CD4-positive, alpha-beta T cell treated with Interleukin-15 for 4 hours (primary cell): ENCODE measurements around the gene ALDH4A1.

Experiments
- DNase-seq: peaks from one replicate; pipeline ENCODE4 v3.0.0-alpha.2; 2020; ENCODE audit warnings: low spot score

The ALDH4A1 gene

DNA sequence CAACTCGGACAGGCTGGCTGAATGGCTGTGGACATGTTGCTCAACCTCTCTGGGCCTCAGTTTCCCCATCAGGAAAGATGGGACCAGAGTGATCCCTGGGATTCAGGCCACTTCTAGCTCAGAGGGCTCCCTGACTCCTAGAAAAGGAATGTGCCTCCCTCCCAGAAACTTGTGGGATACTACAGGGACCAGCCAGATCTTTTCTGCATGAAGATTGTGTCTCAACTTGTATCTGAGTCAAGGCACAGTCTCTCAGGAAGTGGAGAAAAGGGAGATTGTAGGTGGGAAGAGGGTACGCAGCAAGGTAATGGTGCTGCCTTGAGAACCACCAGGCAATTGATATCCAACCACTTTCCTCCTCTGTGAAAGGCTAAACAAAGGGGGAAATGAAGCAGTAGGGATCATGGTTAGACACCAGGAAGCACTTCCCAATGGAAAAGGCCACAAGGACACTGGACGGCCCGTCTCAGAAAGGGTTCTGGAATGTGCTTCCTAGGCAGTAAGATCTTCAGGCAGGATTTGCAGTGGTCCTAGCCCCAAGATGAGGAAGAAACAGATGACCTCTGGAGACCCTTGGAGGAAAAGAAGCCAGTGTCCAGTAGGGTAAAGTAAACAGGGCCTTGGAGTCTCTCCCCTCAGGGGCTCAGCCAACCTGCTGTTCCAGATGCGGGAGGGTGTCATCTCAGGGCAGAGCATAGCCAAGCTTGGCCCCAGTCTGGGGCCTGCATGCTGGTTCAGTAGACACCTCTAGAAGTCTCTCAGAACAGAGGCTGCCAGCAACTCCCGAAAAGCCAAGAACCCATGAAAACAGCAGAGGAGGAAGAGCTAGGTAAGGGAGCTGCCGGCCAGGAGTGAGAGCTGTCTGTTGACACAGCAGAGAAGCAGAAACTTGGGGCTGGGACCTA lies 37.3 kb upstream of the ALDH4A1 start:
- DNase-seq = no peak

DNA sequence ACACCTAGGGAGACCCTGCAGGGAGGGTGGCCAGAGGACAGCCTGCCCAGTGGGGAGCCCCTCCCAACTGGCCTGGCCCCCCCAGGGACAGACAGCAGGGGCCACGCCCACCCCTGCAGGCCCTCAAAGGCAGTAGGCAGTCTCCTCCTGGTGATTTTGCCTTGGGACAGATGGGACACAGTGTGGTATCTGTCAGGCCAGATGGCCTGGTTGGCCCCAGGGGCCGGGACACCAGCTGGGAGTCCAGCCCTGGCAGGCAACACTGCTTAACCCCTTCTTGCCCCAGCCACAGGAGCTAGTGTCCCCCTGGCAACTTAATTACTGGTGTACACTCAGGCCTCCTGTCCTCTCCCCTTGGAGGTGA lies 36.3 kb upstream of the ALDH4A1 start:
- DNase-seq = no peak

DNA sequence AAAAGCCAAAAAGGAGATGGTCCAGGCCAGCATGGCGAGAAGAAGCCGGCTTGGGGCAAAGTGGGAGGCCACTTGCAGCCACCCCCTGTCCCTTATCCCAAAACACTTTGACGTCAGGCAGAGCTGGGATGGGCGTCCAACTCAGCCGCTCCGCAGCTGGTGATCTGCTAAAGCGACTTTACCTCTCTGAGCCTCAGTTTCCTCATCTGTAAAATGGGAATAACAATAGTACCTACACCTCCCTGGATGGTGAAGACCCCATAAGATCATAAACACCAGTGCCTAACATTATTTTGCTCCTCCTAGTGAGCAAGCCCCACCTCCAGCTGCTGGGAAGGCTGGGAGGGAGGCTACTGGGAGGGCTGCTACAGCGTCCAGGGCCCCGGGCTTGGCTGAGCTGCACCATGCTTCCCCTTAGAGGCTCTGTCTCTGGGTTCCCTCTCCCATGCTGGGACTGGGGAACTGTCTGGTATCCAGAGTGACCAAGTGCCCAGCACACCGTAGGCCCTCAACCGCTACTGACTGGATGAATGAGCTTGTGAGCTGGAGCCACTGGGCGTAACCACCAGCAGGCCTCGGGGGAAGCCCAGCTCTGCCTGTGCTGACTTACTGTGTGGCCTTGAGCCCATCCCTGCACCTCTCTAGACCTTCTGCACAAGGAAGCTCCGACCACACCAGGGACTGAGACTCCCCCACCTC lies 35.8 kb upstream of the ALDH4A1 start:
- no peak for DNase-seq

DNA sequence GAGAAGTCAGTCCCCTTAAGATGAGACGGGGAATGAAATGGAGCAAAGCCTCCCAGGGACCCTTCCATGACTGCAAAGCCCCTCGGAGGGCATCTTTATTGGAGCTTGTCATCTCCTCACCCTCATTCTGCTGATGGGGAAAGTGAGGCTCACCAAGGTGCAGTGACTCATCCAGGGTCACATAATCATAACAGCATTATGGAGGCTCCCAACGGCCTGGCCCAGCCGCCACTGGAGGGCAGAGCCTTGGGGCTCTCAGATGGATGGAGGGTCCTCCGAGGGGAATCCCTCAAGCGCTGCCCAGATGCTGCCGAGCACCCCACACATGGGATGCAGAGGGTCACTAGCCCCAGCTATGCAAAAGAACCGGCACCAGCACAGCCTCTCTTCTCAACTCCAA lies 35.2 kb upstream of the ALDH4A1 start:
- no peak for DNase-seq

DNA sequence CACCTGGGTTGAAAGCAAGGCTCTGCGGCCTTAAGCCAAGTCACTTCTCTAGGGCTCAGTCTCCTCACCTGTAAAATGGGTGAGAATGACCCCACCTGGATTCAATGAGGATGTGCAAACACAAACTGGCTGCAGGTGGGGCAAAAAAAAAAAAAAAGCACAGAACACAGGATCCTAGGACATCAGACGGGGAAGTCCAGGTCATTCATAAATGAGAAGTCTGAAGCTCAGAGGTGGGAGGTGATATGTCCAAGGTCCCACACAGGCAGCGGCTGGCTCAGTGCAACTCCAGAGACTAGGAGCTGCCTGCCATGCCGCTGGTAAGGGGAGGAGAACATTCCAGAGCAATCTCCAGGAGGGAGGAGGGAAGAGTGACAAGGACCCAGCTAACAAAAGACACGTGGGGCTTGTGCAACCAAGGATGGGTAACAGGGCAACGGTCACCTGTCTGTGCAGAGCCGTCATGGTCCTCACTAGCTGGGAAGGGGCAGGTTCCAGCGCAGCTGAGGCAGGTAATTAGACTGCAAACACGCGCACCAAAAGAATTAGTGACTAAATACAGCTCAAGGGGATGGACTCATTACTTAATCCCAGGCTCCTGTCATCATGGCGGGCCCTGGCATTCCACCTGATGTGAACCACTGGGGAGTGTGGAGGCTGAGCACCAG lies 34.6 kb upstream of the ALDH4A1 start:
- DNase-seq = no peak

DNA sequence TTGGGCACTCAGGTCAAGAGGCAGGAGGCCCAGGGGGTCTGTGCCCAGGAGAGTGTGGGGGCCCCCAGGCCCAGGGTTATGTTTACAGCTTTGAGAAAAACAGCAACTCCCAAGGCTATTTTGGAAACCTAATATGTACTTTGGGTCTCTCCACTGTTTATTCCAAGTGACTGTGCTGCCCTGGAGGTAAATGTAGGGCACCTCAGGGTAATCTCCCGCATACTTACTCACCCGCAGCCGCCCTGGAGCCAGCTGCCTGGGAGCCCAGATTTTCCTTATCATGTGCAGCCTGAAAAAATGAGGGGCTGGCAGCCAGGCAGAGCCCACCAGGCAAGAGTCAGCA lies 34.1 kb upstream of the ALDH4A1 start:
- DNase-seq = no peak

DNA sequence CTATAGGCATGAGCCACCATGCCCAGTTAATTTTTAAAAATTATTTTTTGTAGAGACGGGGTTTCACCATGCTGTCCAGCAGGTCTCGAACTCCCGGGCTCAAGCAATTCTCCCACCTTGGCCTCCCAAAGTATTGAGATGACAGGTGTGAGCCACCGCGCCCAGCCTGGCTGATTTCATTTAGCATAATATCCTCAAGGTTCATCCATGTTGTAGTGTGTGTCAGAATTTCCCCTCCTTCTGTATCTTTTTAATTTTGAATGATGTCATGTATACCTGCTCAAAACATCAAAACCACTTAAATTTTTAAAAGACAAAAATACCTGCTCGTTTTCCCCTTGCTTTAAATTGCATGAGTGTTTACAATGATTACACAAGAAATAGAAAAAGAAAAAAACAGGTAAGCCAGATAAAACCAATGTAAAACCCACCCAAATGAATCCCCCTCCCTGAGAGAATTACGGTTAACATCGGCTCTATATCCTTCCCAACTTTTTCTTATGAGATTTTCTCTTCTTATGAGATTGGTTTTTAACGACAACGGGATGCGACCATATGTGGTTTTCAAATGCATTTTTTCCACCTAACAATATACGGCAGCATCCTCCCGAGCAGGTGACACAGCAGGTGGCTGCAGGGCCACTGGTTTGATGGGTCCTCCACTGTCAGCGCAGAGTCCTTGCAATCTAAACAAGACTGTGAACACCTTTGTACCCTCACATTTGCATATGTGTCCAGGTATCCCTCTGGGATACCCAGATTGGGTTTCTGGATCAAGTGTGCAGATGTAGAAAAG lies 32.0 kb upstream of the ALDH4A1 start:
- DNase-seq = no peak

DNA sequence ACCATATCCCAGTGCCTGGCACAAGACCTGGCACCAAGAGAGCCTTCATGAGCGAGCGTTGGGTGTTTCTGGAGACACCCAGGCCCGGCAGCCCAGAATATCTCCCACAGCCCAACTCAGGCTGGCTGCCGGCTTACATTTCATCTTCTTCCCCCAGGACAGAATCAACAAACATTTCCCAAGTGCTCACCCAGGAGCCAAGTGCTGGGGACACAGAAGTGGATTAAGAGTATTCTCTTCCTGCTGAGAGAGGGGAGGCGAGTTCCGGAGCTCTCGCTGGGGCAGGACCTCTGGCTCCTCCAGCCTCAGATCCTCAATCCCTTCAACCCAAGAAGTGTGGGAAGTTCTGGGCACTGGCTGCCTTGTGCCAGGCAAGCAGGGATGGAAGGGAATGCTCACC lies 30.5 kb upstream of the ALDH4A1 start:
- DNase-seq = no peak

DNA sequence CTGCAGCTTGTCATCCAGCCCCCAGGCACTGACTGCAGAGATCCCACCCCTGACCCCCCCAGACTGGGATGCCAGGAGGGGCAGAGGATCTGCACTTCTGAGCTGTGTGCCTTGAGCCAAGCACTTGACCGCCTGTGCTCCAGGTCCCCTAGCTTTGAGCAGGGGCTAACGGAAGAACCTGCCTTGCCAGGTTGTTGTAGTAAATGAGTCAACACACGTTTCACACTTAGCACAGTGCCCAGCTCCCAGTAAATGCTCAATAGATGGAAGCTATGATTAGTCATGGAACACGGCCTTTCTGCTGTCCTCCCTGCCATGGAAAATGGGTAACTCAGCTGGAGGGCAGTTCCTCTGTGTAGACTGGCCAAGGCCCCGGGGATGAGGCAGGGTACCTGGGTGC lies 30.0 kb upstream of the ALDH4A1 start:
- DNase-seq = no peak

DNA sequence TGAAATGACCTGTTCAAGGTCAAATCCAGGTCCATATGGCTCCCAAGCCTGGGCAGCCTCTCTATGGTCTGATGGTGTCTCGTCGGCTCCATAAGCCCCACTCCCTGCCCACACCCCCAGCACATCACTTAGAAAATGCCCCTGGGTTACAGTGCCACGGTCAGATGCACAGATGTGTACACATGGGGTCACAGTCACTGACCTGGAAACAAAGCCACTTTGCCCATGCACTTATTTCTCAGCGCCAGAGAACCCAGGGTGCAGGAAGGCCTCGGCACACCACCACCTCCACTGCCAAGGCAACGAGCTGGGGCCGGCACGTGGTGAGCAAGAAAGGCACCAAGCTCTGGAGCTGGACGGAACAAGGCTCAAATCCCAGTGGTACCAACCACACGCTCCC lies 29.4 kb upstream of the ALDH4A1 start:
- DNase-seq = no peak

DNA sequence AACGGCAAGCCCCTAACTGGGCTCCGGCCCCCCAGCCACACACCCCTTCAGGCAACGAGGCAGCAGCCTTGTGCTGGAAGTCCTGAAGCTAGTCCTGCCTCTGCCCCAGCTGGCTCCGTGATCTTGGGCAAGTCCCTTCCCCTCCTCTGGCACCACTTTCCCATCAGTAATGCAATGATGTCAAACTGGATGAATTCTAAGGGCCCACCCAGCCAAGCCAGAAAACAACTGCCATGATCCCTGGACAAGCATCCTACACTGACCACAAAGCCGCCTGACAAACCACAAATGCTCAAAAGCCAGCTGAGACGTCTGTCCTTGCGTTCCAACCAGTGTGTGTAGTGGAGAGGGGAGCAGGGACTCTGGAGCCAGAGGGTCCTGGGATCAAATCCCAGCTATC lies 27.3 kb upstream of the ALDH4A1 start:
- DNase-seq = no peak

DNA sequence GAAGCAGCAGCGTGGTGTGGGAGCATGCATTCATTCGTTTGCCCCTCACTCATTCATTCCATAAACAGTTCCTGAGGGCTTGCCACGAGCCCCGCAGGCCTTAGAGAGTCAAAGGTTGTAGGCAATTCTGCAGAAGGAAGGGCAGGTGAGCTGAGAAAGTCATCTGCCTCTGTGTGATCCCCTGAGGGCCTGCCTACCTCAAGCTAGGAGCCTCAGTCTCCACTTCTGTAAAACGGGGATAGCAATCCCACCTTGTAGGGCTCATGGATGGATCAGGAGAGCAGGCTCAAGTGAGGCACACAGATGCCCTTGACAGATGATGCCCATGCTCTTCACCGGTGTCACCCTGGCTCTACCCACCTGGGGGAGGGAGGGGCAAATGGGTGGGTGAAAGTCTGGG lies 26.6 kb upstream of the ALDH4A1 start:
- DNase-seq = no peak

DNA sequence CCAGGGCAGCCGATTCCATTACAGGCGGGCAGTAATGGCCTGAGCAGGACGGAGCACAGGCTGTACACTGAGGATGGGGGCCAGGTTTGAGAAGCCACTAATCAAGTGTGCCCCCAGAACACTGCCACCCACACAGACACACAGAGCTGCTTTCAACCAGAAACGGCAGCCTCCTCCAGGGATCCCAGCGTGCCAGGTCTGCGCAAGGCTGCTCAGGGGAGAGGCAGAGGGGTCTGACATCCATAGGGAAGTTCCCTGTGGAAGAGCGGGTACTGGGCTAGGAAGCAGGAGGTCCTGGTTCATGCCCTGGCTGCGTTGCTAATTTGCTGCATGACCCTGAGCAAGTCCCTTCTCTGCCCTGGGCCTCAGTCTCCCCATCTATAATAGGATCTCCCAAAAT lies 26.1 kb upstream of the ALDH4A1 start:
- no peak for DNase-seq

DNA sequence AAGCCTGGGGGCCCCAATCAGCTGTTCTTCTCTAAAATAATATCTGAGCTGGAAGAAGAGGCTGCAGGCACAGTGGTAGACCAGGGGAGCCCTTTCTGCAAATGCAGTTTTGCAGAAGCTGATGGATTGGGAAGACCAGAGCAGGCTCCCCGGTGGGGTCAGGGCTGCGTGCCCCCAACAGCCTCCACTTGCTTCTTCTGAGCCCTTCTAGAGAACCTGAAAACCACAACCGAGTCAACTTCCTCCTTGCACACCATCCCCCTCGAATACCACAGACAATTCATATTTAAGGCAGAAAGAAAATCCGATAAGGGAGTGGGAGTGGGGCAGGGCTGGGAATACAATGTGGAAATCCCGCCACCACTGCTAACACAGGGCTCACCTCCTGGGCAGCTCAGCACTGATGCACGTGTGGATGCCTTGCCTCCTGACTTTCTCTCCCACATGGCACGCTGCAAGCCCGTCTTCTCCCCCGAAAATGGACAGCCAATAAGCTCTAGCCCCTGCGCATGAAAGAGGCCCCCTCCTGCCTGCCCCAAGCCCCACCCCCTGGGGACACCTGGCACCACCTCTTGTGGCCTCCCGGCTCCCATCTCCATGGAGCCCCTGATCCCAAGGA lies 25.4 kb upstream of the ALDH4A1 start:
- DNase-seq = peak; percentile 51

DNA sequence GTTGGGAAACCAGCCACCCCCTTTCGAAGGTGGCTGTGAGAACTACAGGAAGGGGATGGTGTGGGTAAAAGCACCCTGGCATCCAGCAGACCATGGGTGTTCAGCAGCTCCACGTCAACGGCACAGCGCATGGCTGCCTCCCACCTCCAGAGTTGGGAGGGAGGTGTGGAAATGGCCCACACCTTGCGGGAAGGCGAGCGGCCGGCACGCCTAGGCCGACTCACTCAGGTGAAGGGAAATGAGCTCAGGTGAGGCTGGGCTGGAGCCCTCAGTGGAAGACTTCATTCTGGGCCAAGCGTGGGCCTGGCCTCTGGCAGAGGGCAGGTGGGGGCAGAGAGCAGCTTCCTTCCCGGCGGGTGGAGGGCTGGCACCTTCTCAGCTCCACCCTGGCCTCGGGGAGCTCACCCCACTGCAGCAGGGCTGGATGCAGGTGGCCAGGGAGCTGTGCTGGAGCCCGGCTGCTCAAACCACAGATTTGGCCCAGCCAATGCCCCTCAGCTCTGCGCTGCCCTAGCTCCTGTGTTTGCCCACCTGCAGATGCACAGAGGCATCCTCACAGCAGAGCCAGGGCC lies 24.8 kb upstream of the ALDH4A1 start:
- DNase-seq = peak; percentile 28

DNA sequence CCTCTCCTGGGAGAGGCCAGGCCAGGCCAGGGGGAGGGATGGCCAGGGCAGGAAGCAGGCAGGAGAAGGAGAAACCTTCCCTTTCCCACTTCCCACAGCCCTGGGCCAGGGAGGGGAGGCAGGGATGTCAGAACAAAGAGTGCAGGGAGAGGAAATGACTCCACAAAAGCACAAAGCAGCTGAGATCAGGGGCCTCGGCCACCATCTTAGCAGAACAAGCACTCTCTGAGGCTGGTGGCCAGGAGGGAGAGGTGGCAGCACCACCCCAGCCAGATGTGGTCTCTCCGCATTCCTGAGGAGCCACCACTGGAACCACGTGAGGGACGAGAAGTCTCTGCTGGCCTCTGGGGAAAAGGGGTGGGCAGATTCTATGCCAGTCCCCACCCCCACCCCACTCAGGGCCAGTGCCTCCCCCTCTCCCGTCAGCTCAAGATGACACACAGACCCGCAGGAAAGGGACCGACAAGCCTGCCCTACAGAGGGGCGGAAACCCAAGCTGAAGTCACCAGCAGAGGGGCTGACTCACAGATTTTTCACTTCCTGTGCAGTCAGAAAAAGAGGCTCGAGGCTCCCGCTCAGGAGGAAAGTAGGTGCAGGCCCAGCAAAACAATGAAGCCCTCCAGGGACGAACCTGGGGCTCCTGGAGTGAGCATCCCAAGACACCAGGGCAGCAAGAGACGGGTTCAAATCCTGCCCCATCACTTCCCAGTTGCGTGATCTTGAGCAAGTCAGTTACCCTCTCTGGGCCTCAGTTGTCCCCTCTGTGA lies 24.1 kb upstream of the ALDH4A1 start:
- peak; percentile 89 for DNase-seq

DNA sequence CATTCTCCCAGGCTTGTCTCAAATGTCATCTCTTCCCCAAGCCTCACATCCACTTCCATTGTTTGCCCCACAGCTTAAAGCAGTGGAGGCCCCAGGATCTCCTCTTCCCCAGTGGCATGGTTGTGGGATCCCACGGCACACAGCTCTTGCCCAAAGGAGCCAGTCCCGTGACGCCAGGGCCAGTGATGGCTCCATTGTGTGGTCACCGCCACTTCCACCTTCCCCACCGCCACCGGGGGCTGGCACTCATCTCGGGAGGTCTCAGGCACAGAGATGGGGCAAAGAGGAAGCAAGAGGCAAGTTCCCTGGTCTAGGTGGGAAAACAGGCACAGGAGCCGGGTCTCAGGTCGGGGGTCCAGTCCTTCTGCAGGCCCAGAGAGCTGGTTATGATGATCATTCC lies 22.9 kb upstream of the ALDH4A1 start:
- no peak for DNase-seq

DNA sequence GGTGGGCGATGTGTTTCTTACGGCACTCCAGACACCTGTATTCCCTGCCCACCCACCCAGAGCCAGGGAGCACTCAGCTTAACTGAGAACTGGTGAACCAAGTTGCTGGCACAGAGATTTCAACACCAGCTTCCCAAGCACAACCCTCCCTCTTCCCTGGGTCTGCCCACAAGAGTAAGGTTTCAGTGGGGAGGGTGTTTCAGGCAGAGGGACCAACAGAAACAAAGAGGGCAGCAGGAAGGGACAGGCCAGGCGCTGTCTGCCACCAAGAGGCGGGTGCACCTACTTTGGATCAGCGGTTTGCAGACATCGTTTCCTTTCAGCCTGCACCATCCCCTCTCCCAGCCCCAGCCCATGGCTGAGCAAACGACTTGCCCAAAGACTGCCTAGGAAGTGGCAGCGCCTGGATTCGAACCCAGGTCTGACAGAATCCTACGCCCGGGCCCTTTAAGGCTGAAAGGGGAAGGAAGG lies 21.9 kb upstream of the ALDH4A1 start:
- no peak for DNase-seq

DNA sequence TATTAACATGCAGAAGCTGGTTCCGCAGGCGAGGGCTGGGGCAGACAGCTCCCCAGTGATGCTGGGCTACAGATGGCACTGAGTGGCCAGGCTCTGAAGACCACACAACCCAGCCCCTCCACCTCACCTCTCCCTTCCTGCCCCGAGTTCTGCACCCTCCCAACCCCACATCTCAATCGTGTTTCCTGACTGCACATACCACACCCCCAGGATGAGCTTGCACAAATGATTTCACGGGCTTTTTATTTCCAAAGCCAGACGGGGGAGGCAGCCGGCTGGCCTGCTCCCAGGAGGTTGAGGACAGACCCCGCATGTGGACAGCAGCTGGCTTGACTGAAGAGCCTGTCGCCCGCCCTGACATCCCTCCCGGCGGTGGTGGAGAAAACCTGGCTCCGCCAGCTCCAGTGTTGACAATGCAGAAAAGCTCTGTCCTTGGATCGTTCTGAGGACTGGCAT lies 21.4 kb upstream of the ALDH4A1 start:
- no peak for DNase-seq
